ENCODE data around the gene DOCK8. TPM values are rescaled to one million over a fixed set of nuclear protein-coding genes. Genes with fewer than 3 reads are reported as not detected.
A peak's percentile ranks its signal among the peaks of the same experiment; 100 is the strongest.
"Not testable (repeated sequence)": the region's sequence is repeated elsewhere in the genome, so short reads cannot be mapped to it uniquely, and the experiment has no call there.

DOCK8 gene
- total RNA-seq, 1 donor from 2014 or later, result 5.2 TPM

DNA sequence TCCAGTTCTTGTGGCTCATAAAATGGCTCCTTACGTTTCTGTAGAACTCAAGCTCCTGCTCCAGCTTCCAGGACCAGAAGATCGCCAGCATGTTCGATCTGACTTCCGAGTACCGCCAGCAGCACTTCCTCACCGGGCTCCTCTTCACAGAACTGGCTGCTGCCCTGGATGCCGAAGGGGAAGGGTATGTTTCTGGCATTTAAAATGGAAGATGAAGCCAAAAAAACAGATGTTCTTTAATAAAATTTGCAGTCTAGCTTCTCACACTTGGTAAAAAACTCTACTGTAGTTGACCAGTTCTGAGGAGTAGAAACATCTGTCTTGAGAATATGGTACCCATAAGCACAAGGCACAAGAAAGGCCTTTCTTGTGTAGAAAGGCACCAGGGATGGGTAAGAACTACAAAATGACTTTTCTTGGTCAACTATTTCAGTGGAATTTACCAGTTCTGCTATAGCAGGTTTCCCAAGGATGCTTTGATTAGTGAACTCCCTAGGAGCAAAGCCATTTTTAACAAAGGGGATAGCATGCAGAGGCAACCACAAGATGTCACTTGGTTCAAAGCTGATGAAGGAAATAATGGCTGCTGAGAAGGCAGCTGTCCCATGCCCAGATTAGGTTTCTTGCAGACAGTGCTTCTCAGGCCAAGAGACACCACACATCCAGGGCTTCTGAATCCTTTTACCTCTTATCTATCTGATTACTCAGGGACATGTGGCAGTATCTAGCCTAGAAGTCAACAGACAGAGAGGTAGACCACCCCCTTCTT is 192.4 kb downstream of the DOCK8 start:
- no peak for DNase-seq (ENCODE audit: low read depth in 2 of 2)

DNA sequence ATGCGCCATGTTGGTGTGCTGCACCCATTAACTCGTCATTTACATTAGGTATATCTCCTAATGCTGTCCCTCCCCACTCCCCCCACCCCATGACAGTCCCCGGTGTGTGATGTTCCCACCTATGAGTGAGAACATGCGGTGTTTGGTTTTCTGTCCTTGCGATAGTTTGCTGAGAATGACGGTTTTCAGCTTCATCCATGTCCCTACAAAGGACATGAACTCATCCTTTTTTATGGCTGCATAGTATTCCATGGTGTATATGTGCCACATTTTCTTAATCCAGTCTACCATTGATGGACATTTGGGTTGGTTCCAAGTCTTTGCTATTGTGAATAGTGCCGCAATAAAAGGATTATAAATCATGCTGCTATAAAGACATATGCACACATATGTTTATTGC is 195.0 kb downstream of the DOCK8 start:
- not testable (repeated sequence) for DNase-seq (ENCODE audit: low read depth in 2 of 2)

DNA sequence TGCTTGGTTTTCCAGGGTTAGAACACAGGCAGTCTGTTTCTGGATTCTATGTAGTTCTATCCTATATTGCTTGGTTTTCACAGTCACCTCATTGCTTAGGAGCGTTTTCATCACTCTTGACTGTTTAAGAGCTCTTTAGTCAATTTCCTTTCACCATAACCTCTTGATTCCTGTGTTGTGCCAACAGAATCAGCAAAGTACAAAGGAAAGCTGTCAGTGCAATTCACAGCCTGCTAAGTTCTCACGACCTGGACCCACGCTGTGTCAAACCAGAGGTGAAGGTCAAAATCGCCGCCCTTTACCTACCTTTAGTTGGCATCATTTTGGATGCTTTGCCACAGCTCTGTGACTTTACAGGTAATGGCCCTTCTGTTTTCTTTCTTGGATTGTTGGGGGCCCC is 199.9 kb downstream of the DOCK8 start:
- no peak for DNase-seq (ENCODE audit: low read depth in 2 of 2)

DNA sequence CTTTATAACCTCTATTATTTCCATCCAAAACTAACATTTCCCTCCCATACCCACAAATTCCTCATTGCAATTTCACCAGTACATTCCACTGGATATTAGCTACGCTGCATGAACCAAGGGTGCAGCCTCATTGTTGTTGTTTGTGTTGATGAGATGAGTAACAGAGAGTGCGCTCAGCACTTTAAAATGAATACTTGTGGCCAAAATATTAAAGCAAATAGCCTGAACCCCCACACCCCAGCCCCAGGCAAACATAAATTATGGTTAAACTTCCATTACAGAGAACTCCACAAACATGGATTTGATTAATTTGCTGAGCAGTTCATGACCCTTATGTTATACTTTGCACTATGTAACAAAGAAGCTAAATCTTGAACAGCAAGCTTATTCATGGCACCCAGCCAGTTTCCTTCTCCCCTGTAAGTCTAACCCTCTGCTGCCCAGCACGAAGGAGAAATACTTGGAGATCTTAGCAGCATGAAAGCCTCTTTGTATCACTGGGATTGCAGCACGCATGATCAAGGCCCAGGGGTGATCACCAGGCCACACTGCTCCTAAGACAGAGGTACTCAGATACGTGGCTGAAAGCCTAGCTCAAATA is 205.0 kb downstream of the DOCK8 start:
- no peak for DNase-seq (ENCODE audit: low read depth in 2 of 2)

DNA sequence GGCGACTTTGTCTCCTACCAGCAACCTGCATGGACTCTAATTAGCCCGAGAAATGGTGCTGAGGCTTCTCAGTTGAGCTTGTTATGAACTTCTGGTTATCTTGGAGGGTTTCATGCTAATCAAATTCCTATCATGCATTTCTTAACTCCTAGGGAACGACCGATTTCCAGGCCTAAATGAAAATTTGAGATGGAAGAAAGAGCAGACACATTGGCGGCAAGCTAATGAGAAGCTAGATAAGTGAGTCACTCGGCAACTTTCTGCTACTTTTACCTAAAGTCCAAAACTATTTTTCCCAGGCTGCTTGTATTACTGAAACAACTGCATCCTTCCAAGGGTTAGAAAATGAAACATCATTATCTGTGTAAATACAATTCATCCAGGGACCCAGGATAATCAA is 207.2 kb downstream of the DOCK8 start:
- no peak for DNase-seq (ENCODE audit: low read depth in 2 of 2)

DNA sequence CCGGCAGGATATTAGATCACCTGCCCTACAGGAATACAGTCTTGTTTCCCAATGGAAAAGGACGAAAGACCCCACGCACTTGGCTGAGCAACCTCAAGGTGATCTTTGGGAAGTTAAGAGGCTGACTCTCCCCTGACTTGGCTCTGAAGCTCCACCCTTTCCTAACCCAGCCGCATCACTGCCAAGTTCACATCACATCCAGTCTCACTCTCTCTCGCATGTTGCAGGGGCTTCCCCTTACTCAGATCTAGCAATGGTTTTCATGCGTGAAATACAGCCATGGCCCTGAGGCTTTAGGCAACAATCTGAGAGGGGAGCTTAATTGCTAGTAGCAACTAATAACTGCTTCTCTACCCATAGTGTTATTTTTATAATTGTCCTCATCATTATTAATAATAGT is 211.6 kb downstream of the DOCK8 start:
- DNase-seq (ENCODE audit: low read depth in 2 of 2), result no peak

DNA sequence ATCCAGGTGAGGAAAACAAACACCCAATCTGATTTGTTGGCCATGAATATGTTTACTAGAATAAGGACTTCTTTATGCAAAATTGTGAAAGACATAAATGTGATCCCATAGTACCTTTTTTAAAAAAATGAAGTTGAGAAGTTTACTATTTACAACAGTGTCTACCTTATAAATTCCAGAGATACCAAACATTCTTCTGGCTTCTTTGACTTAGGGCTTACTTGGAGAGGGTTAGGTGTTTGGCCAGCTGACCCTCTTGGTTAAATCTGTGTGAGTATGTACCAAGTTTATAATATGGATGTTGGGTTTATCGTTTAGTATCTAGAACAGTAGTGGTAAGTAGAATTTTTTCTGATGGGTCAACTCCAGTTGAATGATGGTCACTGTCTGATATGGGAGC is 212.3 kb downstream of the DOCK8 start:
- DNase-seq (ENCODE audit: low read depth in 2 of 2), result no peak

DNA sequence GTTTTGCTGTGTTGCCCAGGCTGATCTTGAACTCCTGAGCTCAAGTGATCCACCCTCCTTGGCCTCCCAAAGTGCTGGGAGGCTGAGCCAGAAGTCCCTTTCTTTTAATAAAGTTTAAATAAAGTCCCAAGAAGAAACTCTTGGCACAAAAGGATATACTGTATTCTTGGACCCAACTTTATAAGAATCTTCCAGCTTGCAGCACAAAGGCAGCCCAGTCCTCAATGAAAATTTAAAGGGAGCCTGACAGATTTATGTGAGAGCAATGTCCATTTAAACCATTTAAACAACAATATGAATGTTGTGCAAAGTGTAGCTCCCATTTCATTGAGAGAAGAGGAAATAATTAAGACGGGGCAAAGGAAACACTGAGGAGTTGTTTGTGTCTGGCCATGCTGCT is 217.0 kb downstream of the DOCK8 start:
- DNase-seq (ENCODE audit: low read depth in 2 of 2), result no peak

DNA sequence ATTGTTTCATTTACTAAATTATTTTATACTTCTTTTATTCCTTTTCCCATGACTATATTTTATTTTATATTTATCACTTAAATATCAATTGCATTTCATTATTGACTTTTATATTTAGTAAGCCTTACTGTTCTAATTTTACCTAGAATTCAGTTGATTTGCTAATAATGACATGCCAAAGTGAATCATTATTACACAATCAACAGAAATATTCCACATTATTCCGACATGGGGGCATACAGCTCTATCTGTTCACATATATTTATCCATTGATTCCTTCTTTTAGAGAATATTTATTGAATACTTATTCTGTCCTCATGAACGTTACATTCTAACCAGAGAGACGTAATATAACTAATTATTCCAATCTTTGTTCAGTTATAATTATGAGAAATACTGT is 221.8 kb downstream of the DOCK8 start:
- DNase-seq (ENCODE audit: low read depth in 2 of 2), result no peak

DNA sequence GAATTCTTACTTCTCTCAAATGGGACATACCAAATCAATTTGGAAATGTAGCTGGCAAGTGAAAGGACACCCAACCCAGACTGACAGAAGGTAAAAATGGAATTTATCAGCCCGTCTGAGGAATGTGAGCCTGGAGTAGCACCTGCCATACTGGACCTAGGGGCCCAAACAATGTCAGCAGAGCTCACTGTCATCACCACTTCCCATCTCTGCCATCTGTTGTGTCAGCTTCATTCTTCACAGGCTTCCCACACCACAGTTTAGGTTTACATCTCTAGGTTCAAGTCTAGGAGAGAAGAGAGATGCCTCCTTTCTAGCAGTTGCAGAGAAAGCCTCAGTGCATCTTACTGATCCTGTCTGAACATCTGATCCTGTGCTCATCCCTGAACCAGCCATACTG is 222.4 kb downstream of the DOCK8 start:
- no peak for DNase-seq (ENCODE audit: low read depth in 2 of 2)

DNA sequence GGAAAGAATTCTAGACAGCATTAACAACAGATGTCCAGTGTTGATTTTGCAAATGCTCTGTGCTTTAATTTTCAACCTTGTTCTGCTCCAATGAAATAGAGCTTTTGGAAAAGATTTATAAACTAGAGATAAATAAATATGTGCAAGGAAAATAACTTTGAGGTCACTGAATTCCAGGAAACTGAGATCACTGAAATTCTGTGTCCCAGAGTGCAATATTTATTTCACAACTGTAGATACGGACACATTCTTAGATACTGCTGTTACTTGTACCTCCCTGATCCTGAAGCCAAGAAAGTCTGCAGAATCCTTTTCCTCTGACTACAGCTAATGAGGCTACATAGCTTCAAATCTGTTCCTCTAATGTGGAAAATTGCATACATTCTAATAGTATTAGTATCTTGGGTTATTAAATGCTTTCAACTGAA is 222.9 kb downstream of the DOCK8 start:
- peak in 1 of 2 donors; percentile 25 for DNase-seq (ENCODE audit: low read depth in 2 of 2)

DNA sequence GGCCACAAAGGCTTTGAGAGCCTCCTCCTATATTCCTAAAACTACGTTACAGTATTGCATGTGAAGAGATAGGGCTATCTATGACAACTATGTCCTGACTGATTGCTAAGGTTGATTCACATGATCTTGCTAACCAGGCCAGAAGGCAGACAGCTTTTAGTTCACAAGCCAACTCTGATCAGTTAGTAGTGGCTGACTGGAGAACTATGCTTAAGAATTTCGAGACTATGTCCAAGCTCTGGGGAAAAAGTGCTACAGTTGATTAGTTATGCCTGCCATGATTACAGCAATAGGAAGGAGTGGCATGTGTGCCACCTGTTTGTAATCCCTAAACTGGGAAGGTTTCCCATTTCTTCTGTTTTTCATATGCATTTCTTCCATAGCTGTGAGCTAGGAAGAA is 223.4 kb downstream of the DOCK8 start:
- DNase-seq (ENCODE audit: low read depth in 2 of 2), result no peak

DNA sequence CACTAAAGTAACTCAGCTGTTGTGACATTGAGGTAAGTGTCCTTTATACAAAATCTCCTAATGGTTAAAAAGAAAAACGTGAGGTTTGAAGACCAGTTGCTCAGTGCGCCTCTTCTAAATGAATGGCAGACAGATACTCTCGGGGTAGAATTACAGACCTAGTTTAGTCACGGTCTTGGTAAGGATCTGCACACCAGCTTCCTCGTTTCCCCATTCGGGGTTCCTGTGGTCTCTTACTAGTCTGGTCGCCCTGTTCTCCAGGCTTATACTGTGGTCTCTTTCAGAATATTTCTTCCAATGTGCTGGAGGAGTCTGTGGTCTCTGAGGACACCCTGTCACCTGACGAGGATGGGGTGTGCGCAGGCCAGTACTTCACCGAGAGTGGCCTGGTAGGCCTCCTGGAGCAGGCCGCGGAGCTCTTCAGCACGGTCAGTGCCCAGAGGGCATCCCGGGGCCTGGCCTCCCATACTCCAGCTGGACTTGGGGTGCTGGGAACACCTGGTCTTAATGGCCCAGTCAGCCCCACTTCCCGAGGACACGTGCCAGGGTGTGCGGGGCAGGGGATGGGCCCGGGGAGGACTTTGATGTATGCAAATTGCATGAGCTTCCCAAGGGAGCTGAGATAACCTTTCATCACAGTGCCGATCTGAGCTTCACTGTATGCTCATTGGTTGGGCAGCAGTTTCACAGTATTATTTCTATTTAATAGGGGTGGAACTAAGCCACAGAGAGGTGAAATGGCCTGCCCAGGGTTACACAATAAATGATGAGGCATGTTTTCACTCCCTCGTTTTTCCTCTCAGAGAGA is 224.5 kb downstream of the DOCK8 start:
- DNase-seq (ENCODE audit: low read depth in 2 of 2), result no peak

DNA sequence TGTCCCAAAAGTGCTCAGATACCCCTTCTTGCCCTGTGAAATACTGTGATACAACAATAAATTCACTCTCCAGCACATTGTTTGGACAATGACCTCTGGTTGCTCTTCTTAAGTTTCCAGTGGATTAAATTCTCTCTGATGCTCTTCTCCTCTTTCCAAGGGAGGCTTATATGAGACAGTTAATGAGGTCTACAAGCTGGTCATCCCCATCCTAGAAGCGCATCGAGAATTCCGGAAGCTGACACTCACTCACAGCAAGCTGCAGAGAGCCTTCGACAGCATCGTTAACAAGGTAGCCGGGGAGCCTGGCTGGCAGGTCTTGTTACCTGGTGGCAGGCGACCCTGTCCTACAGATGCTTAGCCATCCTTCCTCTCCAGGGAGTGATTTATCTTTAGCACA is 226.5 kb downstream of the DOCK8 start:
- DNase-seq (ENCODE audit: low read depth in 2 of 2), result no peak

DNA sequence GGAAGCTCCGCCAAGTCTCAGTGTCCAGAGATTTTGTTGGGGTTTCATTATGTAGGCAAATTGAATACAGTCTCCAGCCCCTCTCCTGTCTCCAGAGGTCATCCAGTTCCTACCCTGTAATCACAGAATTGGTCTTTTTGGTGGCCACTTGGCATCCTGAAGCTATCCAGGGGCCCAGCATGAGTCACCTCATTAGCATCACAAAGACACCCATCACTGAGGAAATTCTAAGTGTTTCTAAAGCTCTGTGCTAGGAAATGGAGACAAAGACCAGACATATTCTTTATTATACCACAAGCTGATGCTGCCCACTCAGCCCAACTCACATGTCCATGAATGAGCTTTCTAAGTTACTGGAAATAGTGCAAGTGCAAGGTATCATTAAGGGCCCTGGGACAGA is 229.9 kb downstream of the DOCK8 start:
- peak in 1 of 2 donors; percentile 8 for DNase-seq (ENCODE audit: low read depth in 2 of 2)

DNA sequence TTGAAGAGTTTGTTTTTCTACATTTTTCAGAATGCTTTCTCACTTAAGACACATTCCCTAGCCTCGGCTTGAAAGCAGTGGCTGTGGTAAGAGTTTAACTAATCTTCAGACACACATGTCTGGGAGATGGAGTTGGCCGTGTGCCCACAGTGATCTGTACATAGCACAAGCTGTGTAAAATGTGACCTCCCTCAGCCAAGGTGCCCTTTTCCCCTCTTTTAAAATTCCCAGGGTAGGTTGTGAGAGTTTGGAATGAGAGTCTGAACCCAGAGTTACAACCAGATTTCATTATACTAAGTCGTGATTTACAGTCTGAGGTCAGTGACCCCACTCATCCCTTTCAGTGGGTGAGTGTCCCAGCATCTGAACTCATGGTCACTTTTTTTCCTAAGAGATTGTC is 230.4 kb downstream of the DOCK8 start:
- DNase-seq (ENCODE audit: low read depth in 2 of 2), result peak in 1 of 2 donors; percentile 17

DNA sequence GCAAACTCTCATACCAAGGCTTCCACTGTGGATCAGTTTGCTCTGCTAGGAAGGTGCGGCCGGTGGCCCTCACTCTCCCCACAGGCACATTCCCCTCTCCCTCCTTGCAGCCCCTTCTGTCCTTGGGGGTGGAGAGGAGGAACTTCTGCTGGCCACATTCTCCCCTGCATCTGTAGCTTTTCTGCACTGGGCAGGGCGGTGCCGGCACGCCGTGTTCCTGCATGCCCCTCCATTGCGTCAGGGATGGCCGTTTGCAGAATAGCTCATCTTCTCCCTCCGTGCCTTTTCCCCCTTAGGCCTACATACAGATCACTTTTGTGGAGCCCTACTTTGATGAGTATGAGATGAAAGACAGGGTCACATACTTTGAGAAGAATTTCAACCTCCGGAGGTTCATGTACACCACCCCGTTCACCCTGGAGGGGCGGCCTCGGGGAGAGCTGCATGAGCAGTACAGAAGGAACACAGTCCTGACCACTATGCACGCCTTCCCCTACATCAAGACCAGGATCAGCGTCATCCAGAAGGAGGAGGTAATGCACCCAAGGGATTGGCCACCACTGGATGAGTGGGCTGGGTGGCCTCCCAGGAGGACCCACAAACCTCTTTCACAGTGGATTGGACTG is 231.5 kb downstream of the DOCK8 start:
- DNase-seq (ENCODE audit: low read depth in 2 of 2), result no peak

DNA sequence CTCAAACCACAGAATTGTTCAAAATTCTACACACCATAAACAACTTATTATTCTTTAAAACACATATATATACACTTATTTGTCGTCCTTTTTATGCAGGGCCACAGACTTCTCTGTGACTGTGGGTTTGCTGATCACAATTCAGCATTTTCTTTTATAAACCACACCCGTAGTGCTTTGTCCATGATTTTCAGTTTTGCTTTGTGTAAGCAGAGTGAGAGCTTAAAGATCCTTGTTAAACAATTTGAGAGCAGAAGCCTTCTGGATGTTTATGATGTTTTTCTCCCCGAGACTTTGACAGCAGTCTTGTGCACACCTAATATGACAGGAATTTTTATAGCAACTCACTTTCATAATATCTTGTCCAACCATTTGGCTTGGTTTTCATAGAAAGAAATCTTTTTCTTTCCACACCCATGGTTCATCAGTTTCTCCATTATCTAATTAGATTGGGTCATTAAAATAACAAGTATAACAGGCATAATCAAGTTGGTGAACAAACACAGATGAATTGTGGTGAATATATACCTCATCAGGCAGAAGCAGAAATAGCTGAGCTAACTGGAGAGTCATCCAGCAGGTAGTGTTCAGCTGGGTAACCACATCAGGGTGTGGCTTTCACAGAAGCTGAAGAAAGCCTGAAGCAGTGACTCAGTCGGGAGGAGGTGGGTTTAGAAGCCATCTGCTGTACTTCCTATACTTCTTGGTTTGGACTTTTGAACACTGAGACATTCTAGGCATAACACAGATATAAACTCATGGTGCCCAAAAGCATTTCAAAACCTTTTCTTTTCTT is 232.8 kb downstream of the DOCK8 start:
- DNase-seq (ENCODE audit: low read depth in 2 of 2), result peak in 1 of 2 donors; percentile 15

DNA sequence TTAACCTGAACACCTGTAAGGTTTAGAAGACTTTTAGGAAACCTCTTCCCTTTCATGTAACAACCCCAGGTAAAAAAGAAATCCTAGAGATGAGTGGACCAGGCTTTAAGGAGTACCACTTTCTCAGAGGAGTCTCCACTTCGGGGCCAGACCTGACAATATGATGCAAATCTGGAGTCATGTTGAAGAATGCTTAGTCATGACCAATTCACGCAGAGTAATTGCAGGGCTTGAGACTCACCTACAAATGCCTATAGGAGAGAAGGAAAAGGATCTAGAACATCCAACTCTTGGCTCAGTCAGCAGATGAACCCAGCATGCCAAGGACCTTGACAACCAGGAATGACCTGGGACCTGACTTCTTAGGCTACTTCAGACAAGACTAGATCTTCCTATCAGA is 235.4 kb downstream of the DOCK8 start:
- no peak for DNase-seq (ENCODE audit: low read depth in 2 of 2)

DNA sequence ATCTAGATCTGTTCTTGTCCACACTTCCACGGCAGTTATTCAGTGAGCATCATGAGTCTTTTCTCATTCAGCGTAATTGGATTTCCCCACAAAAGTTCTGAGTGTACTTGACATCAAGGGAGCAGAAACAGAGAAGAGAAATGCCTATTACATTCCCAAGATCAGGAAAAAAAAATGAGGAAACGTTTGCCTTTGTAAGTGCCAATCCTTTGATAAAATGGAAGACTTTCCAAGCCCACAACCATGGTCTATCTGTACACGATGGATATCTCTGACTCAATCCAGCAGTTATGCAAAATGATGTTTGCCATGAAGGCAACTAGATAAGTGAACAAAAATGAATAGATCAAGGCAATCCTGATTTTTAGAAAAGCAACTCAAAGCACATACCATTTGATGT is 235.9 kb downstream of the DOCK8 start:
- no peak for DNase-seq (ENCODE audit: low read depth in 2 of 2)

DNA sequence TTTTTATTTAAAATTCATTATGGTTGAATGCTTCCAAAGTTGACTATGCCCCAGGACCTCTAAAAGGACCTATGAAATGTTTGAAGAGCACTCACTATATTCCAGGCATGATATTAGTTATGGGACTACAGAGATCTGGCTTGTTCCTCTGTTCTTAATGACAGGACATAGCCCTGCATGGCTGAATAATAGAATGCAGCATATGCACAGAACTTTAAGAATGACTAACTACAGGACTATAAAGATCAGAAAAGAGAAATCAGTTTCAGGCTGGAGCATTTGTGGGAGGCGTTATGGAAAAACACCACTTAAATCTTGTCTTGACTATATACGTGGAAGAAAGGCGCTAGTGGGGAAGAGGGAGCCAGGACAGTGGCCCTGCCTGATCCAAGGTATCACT is 239.2 kb downstream of the DOCK8 start:
- no peak for DNase-seq (ENCODE audit: low read depth in 2 of 2)

Data from lung microvascular endothelial cell (primary cell).